Mucosa of stomach (tissue), 1 donor: ENCODE results near the gene OXSR1.
"Not testable (repeated sequence)": the region's sequence is repeated elsewhere in the genome, so short reads cannot be mapped to it uniquely, and the experiment has no call there.

Experiments used
- H3K27me3 ChIP-seq: one replicate; pipeline ENCODE4 v1.7.0; 2013; ENCODE audit warnings: mild to moderate bottlenecking, low read length; ENCODE audit not compliant: control insufficient read depth, insufficient read depth
- H3K36me3 ChIP-seq: one replicate; pipeline ENCODE4 v1.7.0; 2013; ENCODE audit warnings: low read length; ENCODE audit not compliant: control insufficient read depth, insufficient read depth
- H3K4me1 ChIP-seq: one replicate; pipeline ENCODE4 v1.7.0; 2013; ENCODE audit warnings: mild to moderate bottlenecking, low read length; ENCODE audit not compliant: control insufficient read depth, insufficient read depth
- H3K4me3 ChIP-seq: one replicate; pipeline ENCODE4 v1.7.0; 2013; ENCODE audit warnings: low read length
- H3K9ac ChIP-seq: one replicate; pipeline ENCODE4 v1.7.0; 2013; ENCODE audit warnings: mild to moderate bottlenecking, low read length, moderate library complexity
- H3K9me3 ChIP-seq: one replicate; pipeline ENCODE4 v1.7.0; 2013; ENCODE audit warnings: mild to moderate bottlenecking, low read length, moderate library complexity; ENCODE audit not compliant: control insufficient read depth
- donor health status: Pancreatic carcinoma.

The OXSR1 gene

GRCh38 chr3:38133209-38133556 lies 32.2 kb upstream of the OXSR1 start:
- H3K4me3 ChIP-seq: no peak overlapping the region
- no peak overlapping the region for H3K9ac ChIP-seq
- H3K9me3 ChIP-seq: no peaks in the 10 kb centered on the region
- H3K36me3 ChIP-seq: peaks cover 31% of the 10 kb centered on the region
- no peaks in the 10 kb centered on the region for H3K27me3 ChIP-seq
- peaks cover 37% of the 10 kb centered on the region for H3K4me1 ChIP-seq

GRCh38 chr3:38133557-38134405 lies 31.6 kb upstream of the OXSR1 start:
- peaks cover 31% of the 10 kb centered on the region for H3K36me3 ChIP-seq
- H3K4me3 ChIP-seq: no peak overlapping the region
- no peaks in the 10 kb centered on the region for H3K9me3 ChIP-seq
- H3K9ac ChIP-seq: no peak overlapping the region
- H3K27me3 ChIP-seq: no peaks in the 10 kb centered on the region
- peaks cover 37% of the 10 kb centered on the region for H3K4me1 ChIP-seq

- Histone ChIP-seq H3K4me1 (peaks cover 41% of the 10 kb centered on the region), H3K36me3 (peaks cover 27% of the 10 kb centered on the region)
- H3K9ac ChIP-seq, H3K27me3 ChIP-seq, H3K4me3 ChIP-seq, H3K9me3 ChIP-seq: not testable (repeated sequence)
Observed at GRCh38 chr3:38134517-38135143, 30.7 kb upstream of the OXSR1 start.

GRCh38 chr3:38135621-38136277 lies 29.6 kb upstream of the OXSR1 start:
- peaks cover 52% of the 10 kb centered on the region for H3K4me1 ChIP-seq
- not testable (repeated sequence) for H3K27me3 ChIP-seq, H3K9me3 ChIP-seq
- peaks cover 24% of the 10 kb centered on the region for H3K36me3 ChIP-seq
- peak overlapping the region; percentile 80 for H3K9ac ChIP-seq
- peak overlapping the region; percentile 85 for H3K4me3 ChIP-seq

GRCh38 chr3:38136393-38136776 lies 29.0 kb upstream of the OXSR1 start:
- no peaks in the 10 kb centered on the region for H3K27me3 ChIP-seq
- H3K36me3 ChIP-seq: peaks cover 18% of the 10 kb centered on the region
- peaks cover 52% of the 10 kb centered on the region for H3K4me1 ChIP-seq

GRCh38 chr3:38136777-38137614 lies 28.3 kb upstream of the OXSR1 start, which contains the start of gene ACAA1:
Gene ACAA1, minus strand, starts transcription at chr3:38137127. Its CDS starts 92 bp downstream, at chr3:38137035.
- no peaks in the 10 kb centered on the region for H3K27me3 ChIP-seq

More at GRCh38 chr3:38136393-38136776, 29.0 kb upstream of the OXSR1 start:
- Histone ChIP-seq H3K4me3 (peak overlapping the region; percentile 85), H3K9me3 (no peaks in the 10 kb centered on the region), H3K9ac (peak overlapping the region; percentile 80)

GRCh38 chr3:38137615-38138348 lies 27.6 kb upstream of the OXSR1 start:
- peaks cover 14% of the 10 kb centered on the region for H3K36me3 ChIP-seq
- H3K9ac ChIP-seq: peak overlapping the region; percentile 89
- no peaks in the 10 kb centered on the region for H3K9me3 ChIP-seq
- H3K4me1 ChIP-seq: peaks cover 39% of the 10 kb centered on the region
- H3K27me3 ChIP-seq: no peaks in the 10 kb centered on the region
- peak overlapping the region; percentile 85 for H3K4me3 ChIP-seq

More at GRCh38 chr3:38136777-38137614, 28.3 kb upstream of the OXSR1 start, which contains the start of gene ACAA1:
- peak within 1 kb of the TSS; percentile 85 for H3K4me3 ChIP-seq
- peaks cover 47% of the 10 kb centered on the region for H3K4me1 ChIP-seq
- H3K9ac ChIP-seq: peak within 1 kb of the TSS; percentile 89
- no peaks in the 10 kb centered on the region for H3K9me3 ChIP-seq
- H3K36me3 ChIP-seq: peaks cover 19% of the 10 kb centered on the region

- H3K4me3 ChIP-seq: peak within 1 kb of the TSS; percentile 85
- no peaks in the 10 kb centered on the region for H3K9me3 ChIP-seq
- H3K4me1 ChIP-seq: peaks cover 31% of the 10 kb centered on the region
- H3K9ac ChIP-seq: peak within 1 kb of the TSS; percentile 89
- H3K36me3 ChIP-seq: peaks cover 12% of the 10 kb centered on the region
- H3K27me3 ChIP-seq: no peaks in the 10 kb centered on the region
Observed at GRCh38 chr3:38138349-38139190, 26.8 kb upstream of the OXSR1 start, which contains the start of gene MYD88. Gene MYD88, plus strand, starts transcription at chr3:38138661. Its CDS starts 40 bp downstream, at chr3:38138701.

- peaks cover 25% of the 10 kb centered on the region for H3K4me1 ChIP-seq
- no peaks in the 10 kb centered on the region for H3K9me3 ChIP-seq
- H3K9ac ChIP-seq: peak overlapping the region; percentile 89
- H3K27me3 ChIP-seq: no peaks in the 10 kb centered on the region
- H3K4me3 ChIP-seq: peak overlapping the region; percentile 85
- peaks cover 12% of the 10 kb centered on the region for H3K36me3 ChIP-seq
Observed at GRCh38 chr3:38139191-38139590, 26.1 kb upstream of the OXSR1 start.

GRCh38 chr3:38139652-38140051 lies 25.7 kb upstream of the OXSR1 start:
- H3K9ac ChIP-seq: peak overlapping the region; percentile 89
- H3K36me3 ChIP-seq: peaks cover 12% of the 10 kb centered on the region
- no peaks in the 10 kb centered on the region for H3K27me3 ChIP-seq
- peak overlapping the region; percentile 85 for H3K4me3 ChIP-seq
- peaks cover 23% of the 10 kb centered on the region for H3K4me1 ChIP-seq
- no peaks in the 10 kb centered on the region for H3K9me3 ChIP-seq
